ENCODE data around the gene ABCC8.

The ABCC8 gene

DNA sequence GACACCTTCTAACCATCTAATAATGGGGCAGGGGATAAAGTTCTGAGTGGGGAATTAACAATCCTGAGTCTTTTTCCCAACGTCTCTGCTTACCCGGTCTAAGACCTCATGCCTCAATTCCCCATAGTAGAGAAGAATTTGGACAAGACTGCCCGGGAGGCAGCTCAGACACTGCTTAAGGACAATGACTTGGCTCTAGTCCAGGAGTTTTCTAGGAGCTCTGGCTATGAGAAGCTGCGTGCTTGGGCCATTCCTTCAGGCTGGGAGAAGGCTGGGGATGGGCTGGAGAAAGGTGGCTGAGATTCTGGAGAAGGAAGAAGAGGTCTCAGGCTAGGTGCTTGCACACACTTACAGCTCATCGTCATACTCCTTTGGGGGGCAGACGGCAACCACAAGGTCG, 19.8 kb upstream of the ABCC8 start:
- TF ChIP-seq EZH2 (IDR thresholded peaks at IDR 0.05; ENCODE audit: borderline replicate concordance, low read length), result no peak
- TF ChIP-seq, protein P1, sequence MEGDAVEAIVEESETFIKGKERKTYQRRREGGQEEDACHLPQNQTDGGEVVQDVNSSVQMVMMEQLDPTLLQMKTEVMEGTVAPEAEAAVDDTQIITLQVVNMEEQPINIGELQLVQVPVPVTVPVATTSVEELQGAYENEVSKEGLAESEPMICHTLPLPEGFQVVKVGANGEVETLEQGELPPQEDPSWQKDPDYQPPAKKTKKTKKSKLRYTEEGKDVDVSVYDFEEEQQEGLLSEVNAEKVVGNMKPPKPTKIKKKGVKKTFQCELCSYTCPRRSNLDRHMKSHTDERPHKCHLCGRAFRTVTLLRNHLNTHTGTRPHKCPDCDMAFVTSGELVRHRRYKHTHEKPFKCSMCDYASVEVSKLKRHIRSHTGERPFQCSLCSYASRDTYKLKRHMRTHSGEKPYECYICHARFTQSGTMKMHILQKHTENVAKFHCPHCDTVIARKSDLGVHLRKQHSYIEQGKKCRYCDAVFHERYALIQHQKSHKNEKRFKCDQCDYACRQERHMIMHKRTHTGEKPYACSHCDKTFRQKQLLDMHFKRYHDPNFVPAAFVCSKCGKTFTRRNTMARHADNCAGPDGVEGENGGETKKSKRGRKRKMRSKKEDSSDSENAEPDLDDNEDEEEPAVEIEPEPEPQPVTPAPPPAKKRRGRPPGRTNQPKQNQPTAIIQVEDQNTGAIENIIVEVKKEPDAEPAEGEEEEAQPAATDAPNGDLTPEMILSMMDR (IDR thresholded peaks at IDR 0.05; ENCODE audit: low read length), result no peak
- H4K20me1 ChIP-seq (ENCODE audit: insufficient read depth, low read length), result no peaks in the 10 kb centered on the region
- H3K4me3 ChIP-seq (ENCODE audit: low read depth, low read length, poor library complexity, severe bottlenecking), result no peak overlapping the region
- no peaks in the 10 kb centered on the region for H3K36me3 ChIP-seq (ENCODE audit: insufficient read depth, low read length)
- H2AFZ ChIP-seq (ENCODE audit: low read length), result no peak overlapping the region
- no peak overlapping the region for H3K9ac ChIP-seq (ENCODE audit: low read length)
- H3K9me3 ChIP-seq (ENCODE audit: low read length), result no peaks in the 10 kb centered on the region
- no peaks in the 10 kb centered on the region for H3F3A ChIP-seq (ENCODE audit: insufficient read depth, low read length)
- no peak overlapping the region for H3K27ac ChIP-seq (ENCODE audit: low read depth, low read length, poor library complexity, severe bottlenecking)
- H3K27me3 ChIP-seq (ENCODE audit: insufficient read depth, low read length), result no peaks in the 10 kb centered on the region
- H3K4me1 ChIP-seq (ENCODE audit: insufficient read depth, low read length, severe bottlenecking), result no peaks in the 10 kb centered on the region
- H3K4me2 ChIP-seq (ENCODE audit: low read length), result no peak overlapping the region
- no peaks in the 10 kb centered on the region for H3K79me2 ChIP-seq (ENCODE audit: insufficient read depth, low read length)
- no peaks in the 10 kb centered on the region for H3K9me2 ChIP-seq (ENCODE audit: low read depth, low read length)

DNA sequence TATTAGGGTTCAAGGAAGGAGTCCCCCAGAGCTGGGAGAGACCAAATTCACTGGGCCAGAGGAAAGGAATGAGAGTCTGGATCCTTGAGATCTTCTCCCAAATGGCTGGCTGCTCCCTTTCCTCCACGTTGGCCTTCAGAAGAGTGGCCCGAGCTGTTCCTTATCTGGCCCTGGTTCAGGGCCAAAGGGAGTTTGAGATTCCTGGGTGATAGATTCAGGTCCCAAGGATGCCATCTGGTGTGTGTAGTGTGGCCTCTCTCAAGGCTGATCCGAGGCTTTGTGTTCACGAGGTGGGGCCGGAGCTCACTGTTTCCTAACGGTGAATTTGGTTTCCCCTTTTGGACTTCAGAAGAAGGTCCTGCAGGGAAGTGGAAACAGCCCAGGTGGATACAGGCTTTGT, 17.4 kb upstream of the ABCC8 start:
- Histone ChIP-seq H3K4me1 (ENCODE audit: insufficient read depth, low read length, severe bottlenecking) (no peaks in the 10 kb centered on the region), H3K36me3 (ENCODE audit: insufficient read depth, low read length) (no peaks in the 10 kb centered on the region), H2AFZ (ENCODE audit: low read length) (no peak overlapping the region), H3K9me2 (ENCODE audit: low read depth, low read length) (no peaks in the 10 kb centered on the region), H4K20me1 (ENCODE audit: insufficient read depth, low read length) (no peaks in the 10 kb centered on the region), H3F3A (ENCODE audit: insufficient read depth, low read length) (no peaks in the 10 kb centered on the region), H3K27ac (ENCODE audit: low read depth, low read length, poor library complexity, severe bottlenecking) (no peak overlapping the region), H3K79me2 (ENCODE audit: insufficient read depth, low read length) (no peaks in the 10 kb centered on the region), H3K4me2 (ENCODE audit: low read length) (no peak overlapping the region), H3K9ac (ENCODE audit: low read length) (no peak overlapping the region), H3K9me3 (ENCODE audit: low read length) (no peaks in the 10 kb centered on the region), H3K27me3 (ENCODE audit: insufficient read depth, low read length) (no peaks in the 10 kb centered on the region), H3K4me3 (ENCODE audit: low read depth, low read length, poor library complexity, severe bottlenecking) (no peak overlapping the region)
- TF ChIP-seq, protein P1 (IDR thresholded peaks at IDR 0.05; ENCODE audit: low read length), result no peak
- no peak for TF ChIP-seq EZH2 (IDR thresholded peaks at IDR 0.05; ENCODE audit: borderline replicate concordance, low read length)

DNA sequence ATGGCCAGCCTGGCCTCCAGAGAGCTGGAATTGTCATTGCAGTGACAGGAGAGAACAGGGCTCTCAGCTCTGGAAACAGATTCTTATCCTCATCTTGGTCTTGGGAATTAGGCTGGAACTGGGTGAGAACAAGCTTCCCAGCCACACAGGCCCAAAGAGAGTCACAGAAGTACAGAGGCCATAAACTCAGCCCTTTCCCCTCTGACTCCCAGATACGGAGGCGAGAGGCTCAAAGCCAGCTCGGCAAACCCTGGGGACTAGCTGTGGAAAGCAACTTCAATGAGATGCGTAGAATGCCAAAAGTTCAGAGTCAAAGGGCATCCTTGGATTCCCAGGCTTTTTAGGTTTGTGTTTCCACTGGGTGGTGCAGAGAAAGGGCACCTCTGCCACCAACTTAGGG, 14.3 kb upstream of the ABCC8 start:
- no peak overlapping the region for H3K27ac ChIP-seq (ENCODE audit: low read depth, low read length, poor library complexity, severe bottlenecking)
- no peaks in the 10 kb centered on the region for H3K36me3 ChIP-seq (ENCODE audit: insufficient read depth, low read length)
- H2AFZ ChIP-seq (ENCODE audit: low read length), result no peak overlapping the region
- H3K9ac ChIP-seq (ENCODE audit: low read length), result no peak overlapping the region
- H3K27me3 ChIP-seq (ENCODE audit: insufficient read depth, low read length), result no peaks in the 10 kb centered on the region
- H3K4me2 ChIP-seq (ENCODE audit: low read length), result no peak overlapping the region
- TF ChIP-seq, protein P1 (IDR thresholded peaks at IDR 0.05; ENCODE audit: low read length), result no peak
- TF ChIP-seq EZH2 (IDR thresholded peaks at IDR 0.05; ENCODE audit: borderline replicate concordance, low read length), result no peak
- no peaks in the 10 kb centered on the region for H3K4me1 ChIP-seq (ENCODE audit: insufficient read depth, low read length, severe bottlenecking)
- no peaks in the 10 kb centered on the region for H3K79me2 ChIP-seq (ENCODE audit: insufficient read depth, low read length)
- H3K9me2 ChIP-seq (ENCODE audit: low read depth, low read length), result no peaks in the 10 kb centered on the region
- H3F3A ChIP-seq (ENCODE audit: insufficient read depth, low read length), result no peaks in the 10 kb centered on the region
- H4K20me1 ChIP-seq (ENCODE audit: insufficient read depth, low read length), result no peaks in the 10 kb centered on the region
- H3K9me3 ChIP-seq (ENCODE audit: low read length), result no peaks in the 10 kb centered on the region
- H3K4me3 ChIP-seq (ENCODE audit: low read depth, low read length, poor library complexity, severe bottlenecking), result no peak overlapping the region

All from OCI-LY1 (cell line).